Trophoblast cell (in vitro differentiated cells and primary cell): ENCODE results near the gene RNF32.

Source experiments
- DNase-seq, 2 donors: peaks; one replicate each; pipeline ENCODE4 v3.0.0-alpha.2; 2016
- H2AFZ ChIP-seq: 2 replicates; pipeline ENCODE4 v1.6.1; 2013; ENCODE audit warnings: low read length, moderate library complexity, mild to moderate bottlenecking; ENCODE audit not compliant: insufficient read depth, poor library complexity
- H2AK5ac ChIP-seq: 2 replicates; pipeline ENCODE4 v1.6.1; 2013; ENCODE audit warnings: mild to moderate bottlenecking, low read length
- H2BK120ac ChIP-seq: 2 replicates; pipeline ENCODE4 v1.6.1; 2013; ENCODE audit warnings: low read length, mild to moderate bottlenecking, moderate library complexity; ENCODE audit not compliant: insufficient read depth, poor library complexity
- H2BK12ac ChIP-seq: 2 replicates; pipeline ENCODE4 v1.6.1; 2013; ENCODE audit warnings: mild to moderate bottlenecking, low read length, moderate library complexity
- H2BK5ac ChIP-seq: 2 replicates; pipeline ENCODE4 v1.6.1; 2013; ENCODE audit warnings: low read length, low read depth, moderate library complexity, mild to moderate bottlenecking; ENCODE audit not compliant: poor library complexity
- H3K14ac ChIP-seq: 2 replicates; pipeline ENCODE4 v1.6.1; 2013; ENCODE audit warnings: mild to moderate bottlenecking, low read length
- H3K18ac ChIP-seq: 2 replicates; pipeline ENCODE4 v1.6.1; 2013; ENCODE audit warnings: mild to moderate bottlenecking, low read length
- H3K23ac ChIP-seq: 2 replicates; pipeline ENCODE4 v1.6.1; 2013; ENCODE audit warnings: low read length
- H3K27ac ChIP-seq: 2 replicates; pipeline ENCODE4 v1.5.1; 2013; ENCODE audit warnings: low read depth, mild to moderate bottlenecking, inconsistent platforms, low read length, moderate library complexity
- H3K27me3 ChIP-seq: 2 replicates; pipeline ENCODE4 v1.6.1; 2013; ENCODE audit warnings: inconsistent platforms, mild to moderate bottlenecking, low read length, moderate library complexity; ENCODE audit not compliant: insufficient read depth
- H3K36me3 ChIP-seq, 2 experiments: 1 replicate in 1 of 2; 2 replicates in 1 of 2; pipeline ENCODE4 v1.6.1; 2013; ENCODE audit warnings: low read length in 2 of 2, mild to moderate bottlenecking in 2 of 2, moderate library complexity in 1 of 2; ENCODE audit not compliant: insufficient read depth in 2 of 2, control insufficient read depth in 1 of 2
- H3K4ac ChIP-seq: 2 replicates; pipeline ENCODE4 v1.6.1; 2013; ENCODE audit warnings: low read depth, mild to moderate bottlenecking, low read length, moderate library complexity
- H3K4me1 ChIP-seq, 2 experiments: 1 replicate in 1 of 2; 2 replicates in 1 of 2; pipeline ENCODE4 v1.6.1; 2013; ENCODE audit warnings: low read length in 2 of 2, mild to moderate bottlenecking in 2 of 2, moderate library complexity in 1 of 2; ENCODE audit not compliant: insufficient read depth in 2 of 2, control insufficient read depth in 1 of 2
- H3K4me2 ChIP-seq: 2 replicates; pipeline ENCODE4 v1.6.1; 2013; ENCODE audit warnings: inconsistent platforms, mild to moderate bottlenecking, low read length, moderate library complexity
- H3K4me3 ChIP-seq: 2 replicates; pipeline ENCODE4 v1.5.1; 2013; ENCODE audit warnings: mild to moderate bottlenecking, low read depth, low read length, inconsistent platforms
- H3K79me1 ChIP-seq: one replicate; pipeline ENCODE4 v1.6.1; 2013; ENCODE audit warnings: low read length
- H3K79me2 ChIP-seq: 2 replicates; pipeline ENCODE4 v1.6.1; 2013; ENCODE audit warnings: low read length, mild to moderate bottlenecking; ENCODE audit not compliant: control insufficient read depth, insufficient read depth, poor library complexity
- H3K9ac ChIP-seq: 2 replicates; pipeline ENCODE4 v1.6.1; 2013; ENCODE audit warnings: mild to moderate bottlenecking, low read length
- H3K9me3 ChIP-seq: 2 replicates; pipeline ENCODE4 v1.6.1; 2013; ENCODE audit warnings: low read depth, mild to moderate bottlenecking, control low read depth, inconsistent platforms, low read length; ENCODE audit not compliant: insufficient read depth
- H4K12ac ChIP-seq: 2 replicates; pipeline ENCODE4 v1.6.1; 2013; ENCODE audit warnings: low read depth, mild to moderate bottlenecking, low read length, moderate library complexity
- H4K8ac ChIP-seq: 2 replicates; pipeline ENCODE4 v1.6.1; 2013; ENCODE audit warnings: low read depth, mild to moderate bottlenecking, low read length, moderate library complexity
- H4K91ac ChIP-seq: one replicate; pipeline ENCODE4 v1.6.1; 2013; ENCODE audit warnings: low read depth, mild to moderate bottlenecking, low read length, moderate library complexity
- WGBS: extraction: QIAGEN DNeasy Blood & Tissue Kit; methylation state at CpG from one replicate; pipeline ENCODE4 v1.1.7; 2013; ENCODE audit warnings: missing lambda C conversion rate; ENCODE audit not compliant: insufficient read length, insufficient coverage; ENCODE audit errors: extremely low coverage; 5-methylcytosine and 5-hydroxymethylcytosine counted together

Gene RNF32

GRCh38 chr7:156620291-156620675 is 20.3 kb upstream of the RNF32 start:
- no peak overlapping the region for H3K18ac ChIP-seq
- H3K4me3 ChIP-seq: no peak overlapping the region
- H3K27ac ChIP-seq: no peak overlapping the region
- no peak overlapping the region for H2AFZ ChIP-seq
- no peak overlapping the region for H4K91ac ChIP-seq
- no peak overlapping the region for H4K12ac ChIP-seq
- H3K4me1 ChIP-seq: peaks cover 9 to 15% of the 10 kb centered on the region in 2 experiments
- peaks cover 7% of the 10 kb centered on the region for H3K79me1 ChIP-seq
- no peaks in the 10 kb centered on the region for H3K9me3 ChIP-seq
- H3K9ac ChIP-seq: no peak overlapping the region
- no peaks in the 10 kb centered on the region for H3K79me2 ChIP-seq
- no peaks in the 10 kb centered on the region for H3K36me3 ChIP-seq
- peak; percentile 72 to 95 for DNase-seq
- no peak overlapping the region for H2BK12ac ChIP-seq
- H3K27me3 ChIP-seq: peaks cover 6% of the 10 kb centered on the region
- H2AK5ac ChIP-seq: no peak overlapping the region
- H3K14ac ChIP-seq: no peak overlapping the region
- H2BK120ac ChIP-seq: no peak overlapping the region
- no peak overlapping the region for H3K23ac ChIP-seq
- no peak overlapping the region for H2BK5ac ChIP-seq
- no peak overlapping the region for H3K4me2 ChIP-seq
- H3K4ac ChIP-seq: no peak overlapping the region
- WGBS: no CpG with 5 or more reads among the region's 3 CpGs
- H4K8ac ChIP-seq: no peak overlapping the region

GRCh38 chr7:156621652-156622051 is 18.9 kb upstream of the RNF32 start:
- Histone ChIP-seq H2BK12ac (no peak overlapping the region), H4K12ac (no peak overlapping the region), H3K79me1 (peaks cover 7% of the 10 kb centered on the region), H3K4me2 (no peak overlapping the region), H3K14ac (no peak overlapping the region), H2BK5ac (no peak overlapping the region), H3K27ac (no peak overlapping the region), H3K23ac (no peak overlapping the region), H2AFZ (no peak overlapping the region), H3K79me2 (no peaks in the 10 kb centered on the region), H3K9me3 (no peaks in the 10 kb centered on the region), H2BK120ac (no peak overlapping the region), H3K4ac (no peak overlapping the region), H3K36me3 (no peaks in the 10 kb centered on the region), H4K91ac (no peak overlapping the region), H3K18ac (no peak overlapping the region), H3K27me3 (peaks cover 1% of the 10 kb centered on the region), H4K8ac (no peak overlapping the region), H3K9ac (no peak overlapping the region), H3K4me3 (no peak overlapping the region), H3K4me1 (peaks cover 9 to 13% of the 10 kb centered on the region in 2 experiments), H2AK5ac (no peak overlapping the region)
- no peak for DNase-seq

- no peak overlapping the region for H2BK5ac ChIP-seq
- H2AFZ ChIP-seq: no peak overlapping the region
- H3K79me2 ChIP-seq: no peaks in the 10 kb centered on the region
- H2BK120ac ChIP-seq: no peak overlapping the region
- no peak overlapping the region for H3K9ac ChIP-seq
- H3K79me1 ChIP-seq: no peaks in the 10 kb centered on the region
- H2BK12ac ChIP-seq: no peak overlapping the region
- H3K27ac ChIP-seq: no peak overlapping the region
- no peak overlapping the region for H3K14ac ChIP-seq
- no peak for DNase-seq
- H3K4me2 ChIP-seq: no peak overlapping the region
- no peak overlapping the region for H2AK5ac ChIP-seq
- no CpG with 5 or more reads among the region's 2 CpGs for WGBS
- H3K23ac ChIP-seq: no peak overlapping the region
- H4K12ac ChIP-seq: no peak overlapping the region
- no peak overlapping the region for H3K4me3 ChIP-seq
- H3K9me3 ChIP-seq: peaks cover 10% of the 10 kb centered on the region
- H3K4ac ChIP-seq: no peak overlapping the region
- H4K8ac ChIP-seq: no peak overlapping the region
- H3K4me1 ChIP-seq: no peaks in the 10 kb centered on the region
- H3K18ac ChIP-seq: no peak overlapping the region
- no peak overlapping the region for H4K91ac ChIP-seq
- no peaks in the 10 kb centered on the region for H3K36me3 ChIP-seq
- no peaks in the 10 kb centered on the region for H3K27me3 ChIP-seq
These were observed 15.0 kb upstream of the RNF32 start for GRCh38 chr7:156625580-156625979.

- H2AFZ ChIP-seq: no peak overlapping the region
- H3K79me1 ChIP-seq: no peaks in the 10 kb centered on the region
- H4K8ac ChIP-seq: no peak overlapping the region
- H3K4me1 ChIP-seq: no peaks in the 10 kb centered on the region
- no peak overlapping the region for H3K23ac ChIP-seq
- H3K9me3 ChIP-seq: peaks cover 10% of the 10 kb centered on the region
- H2BK5ac ChIP-seq: no peak overlapping the region
- no peak overlapping the region for H2BK120ac ChIP-seq
- no peak overlapping the region for H3K4me3 ChIP-seq
- H3K27ac ChIP-seq: no peak overlapping the region
- H4K12ac ChIP-seq: no peak overlapping the region
- H3K18ac ChIP-seq: no peak overlapping the region
- H2BK12ac ChIP-seq: no peak overlapping the region
- H3K79me2 ChIP-seq: no peaks in the 10 kb centered on the region
- H3K9ac ChIP-seq: no peak overlapping the region
- H3K14ac ChIP-seq: no peak overlapping the region
- no peaks in the 10 kb centered on the region for H3K27me3 ChIP-seq
- H4K91ac ChIP-seq: no peak overlapping the region
- H2AK5ac ChIP-seq: no peak overlapping the region
- H3K4me2 ChIP-seq: no peak overlapping the region
- H3K36me3 ChIP-seq: no peaks in the 10 kb centered on the region
- no CpG with 5 or more reads among the region's 7 CpGs for WGBS
- no peak overlapping the region for H3K4ac ChIP-seq
- no peak for DNase-seq
These were observed 14.2 kb upstream of the RNF32 start for GRCh38 chr7:156626220-156626895.
